ENCODE measurements around the gene CHCHD6. TPM values are rescaled to one million over a fixed set of nuclear protein-coding genes. Genes with fewer than 3 reads are reported as not detected.

CHCHD6 gene
- total RNA-seq, 1 donor: 10.9 TPM

GRCh38 chr3:126870608-126871210, 166.7 kb downstream of the CHCHD6 start:
- Histone ChIP-seq H3K4me3 (ENCODE audit: insufficient read depth, low read length) (no peak overlapping the region), H4K20me1 (ENCODE audit: insufficient read depth, low read length) (no peaks in the 10 kb centered on the region), H3K27me3 (ENCODE audit: insufficient read depth, low read length) (no peaks in the 10 kb centered on the region), H3K4me1 (ENCODE audit: insufficient read depth, low read length) (peaks cover 7% of the 10 kb centered on the region), H3K36me3 (ENCODE audit: insufficient read depth, low read length) (no peaks in the 10 kb centered on the region), H3K4me2 (ENCODE audit: insufficient read depth, low read length) (no peak overlapping the region), H2AFZ (ENCODE audit: low read length) (no peak overlapping the region), H3K79me2 (ENCODE audit: insufficient read depth, low read length) (no peaks in the 10 kb centered on the region), H3K9me3 (ENCODE audit: low read depth, low read length) (no peaks in the 10 kb centered on the region), H3K27ac (ENCODE audit: low read depth, low read length) (no peak overlapping the region)
- DNase-seq (ENCODE audit: insufficient read length, low spot score, missing footprints): no peak
- no peak for TF ChIP-seq CTCF (IDR thresholded peaks at IDR 0.05; ENCODE audit: extremely low read depth, low read depth, low read length)

- Histone ChIP-seq H4K20me1 (ENCODE audit: insufficient read depth, low read length) (no peaks in the 10 kb centered on the region), H3K4me2 (ENCODE audit: insufficient read depth, low read length) (no peak overlapping the region), H3K27me3 (ENCODE audit: insufficient read depth, low read length) (no peaks in the 10 kb centered on the region), H3K4me1 (ENCODE audit: insufficient read depth, low read length) (peaks cover 7% of the 10 kb centered on the region), H3K27ac (ENCODE audit: low read depth, low read length) (no peak overlapping the region), H3K9me3 (ENCODE audit: low read depth, low read length) (no peaks in the 10 kb centered on the region), H3K36me3 (ENCODE audit: insufficient read depth, low read length) (no peaks in the 10 kb centered on the region), H3K4me3 (ENCODE audit: insufficient read depth, low read length) (no peak overlapping the region), H3K79me2 (ENCODE audit: insufficient read depth, low read length) (no peaks in the 10 kb centered on the region), H2AFZ (ENCODE audit: low read length) (no peak overlapping the region)
- no peak for TF ChIP-seq CTCF (IDR thresholded peaks at IDR 0.05; ENCODE audit: extremely low read depth, low read depth, low read length)
- no peak for DNase-seq (ENCODE audit: insufficient read length, low spot score, missing footprints)
Measured at GRCh38 chr3:126872701-126873342, 168.8 kb downstream of the CHCHD6 start.

GRCh38 chr3:126873416-126873815, 169.4 kb downstream of the CHCHD6 start:
- Histone ChIP-seq H3K9me3 (ENCODE audit: low read depth, low read length) (no peaks in the 10 kb centered on the region), H3K36me3 (ENCODE audit: insufficient read depth, low read length) (no peaks in the 10 kb centered on the region), H3K79me2 (ENCODE audit: insufficient read depth, low read length) (no peaks in the 10 kb centered on the region), H3K27me3 (ENCODE audit: insufficient read depth, low read length) (no peaks in the 10 kb centered on the region), H4K20me1 (ENCODE audit: insufficient read depth, low read length) (no peaks in the 10 kb centered on the region), H3K4me3 (ENCODE audit: insufficient read depth, low read length) (no peak overlapping the region), H3K4me1 (ENCODE audit: insufficient read depth, low read length) (peaks cover 7% of the 10 kb centered on the region), H2AFZ (ENCODE audit: low read length) (no peak overlapping the region), H3K27ac (ENCODE audit: low read depth, low read length) (no peak overlapping the region), H3K4me2 (ENCODE audit: insufficient read depth, low read length) (no peak overlapping the region)
- no peak for TF ChIP-seq CTCF (IDR thresholded peaks at IDR 0.05; ENCODE audit: extremely low read depth, low read depth, low read length)
- no peak for DNase-seq (ENCODE audit: insufficient read length, low spot score, missing footprints)

GRCh38 chr3:126878664-126879063, 174.6 kb downstream of the CHCHD6 start:
- H3K27me3 ChIP-seq (ENCODE audit: insufficient read depth, low read length): no peaks in the 10 kb centered on the region
- H3K36me3 ChIP-seq (ENCODE audit: insufficient read depth, low read length): no peaks in the 10 kb centered on the region
- H2AFZ ChIP-seq (ENCODE audit: low read length): no peak overlapping the region
- no peak overlapping the region for H3K4me2 ChIP-seq (ENCODE audit: insufficient read depth, low read length)
- H3K79me2 ChIP-seq (ENCODE audit: insufficient read depth, low read length): no peaks in the 10 kb centered on the region
- no peak for TF ChIP-seq CTCF (IDR thresholded peaks at IDR 0.05; ENCODE audit: extremely low read depth, low read depth, low read length)
- H3K4me3 ChIP-seq (ENCODE audit: insufficient read depth, low read length): no peak overlapping the region
- H3K9me3 ChIP-seq (ENCODE audit: low read depth, low read length): no peaks in the 10 kb centered on the region
- no peaks in the 10 kb centered on the region for H4K20me1 ChIP-seq (ENCODE audit: insufficient read depth, low read length)
- no peak for DNase-seq (ENCODE audit: insufficient read length, low spot score, missing footprints)
- H3K27ac ChIP-seq (ENCODE audit: low read depth, low read length): no peak overlapping the region
- H3K4me1 ChIP-seq (ENCODE audit: insufficient read depth, low read length): peaks cover 8% of the 10 kb centered on the region
